Heart left ventricle (tissue), 16 donors: Measurements from ENCODE around the gene WDR89. TPM values are rescaled to one million over a fixed set of nuclear protein-coding genes. Genes with fewer than 3 reads are reported as not detected.

ENCODE experiments used
- ATAC-seq, 4 donors: fragments of 200-7000 bp; cut with Tn5 transposase; one replicate each; pipeline ENCODE4 v1.9.1; 2020 to 2022; ENCODE audit warnings: moderate library complexity in 4 of 4, mild to moderate bottlenecking in 3 of 4, moderate number of reproducible peaks in 1 of 4
- DNase-seq, 5 donors: peaks; one replicate each; pipeline ENCODE4 v3.0.0-alpha.2; 2020
- H3K27ac ChIP-seq, 12 donors: fragments of 200-600 bp; sonication (generic) in 4 of 12; one replicate each; pipeline versions ENCODE4 v1.5.0 to v1.8.0; 2016 to 2022; ENCODE audit warnings: mild to moderate bottlenecking in 2 of 12
- H3K27me3 ChIP-seq, 9 donors: fragments of 200-600 bp; sonication (generic) in 2 of 9; one replicate each; pipeline versions ENCODE4 v1.5.1 to v1.8.0; 2016 to 2022; ENCODE audit warnings: mild to moderate bottlenecking in 3 of 9
- H3K36me3 ChIP-seq, 9 donors: fragments of 200-600 bp; sonication (generic) in 2 of 9; one replicate each; pipeline versions ENCODE4 v1.5.0 to v1.8.0; 2018 to 2022; ENCODE audit warnings: mild to moderate bottlenecking in 2 of 9
- H3K4me1 ChIP-seq, 12 donors: fragments of 200-600 bp; sonication (generic) in 4 of 12; one replicate each; pipeline versions ENCODE4 v1.5.0 to v1.8.0; 2016 to 2022; ENCODE audit warnings: mild to moderate bottlenecking in 3 of 12
- H3K4me3 ChIP-seq, 12 donors: fragments of 200-600 bp; sonication (generic) in 4 of 12; one replicate each; pipeline versions ENCODE4 v1.5.0 to v1.8.0; 2017 to 2022; ENCODE audit warnings: mild to moderate bottlenecking in 9 of 12, moderate library complexity in 4 of 12
- H3K9me3 ChIP-seq, 12 donors: fragments of 200-600 bp; sonication (generic) in 4 of 12; one replicate each; pipeline versions ENCODE4 v1.5.0 to v1.8.0; 2016 to 2022; ENCODE audit warnings: mild to moderate bottlenecking in 1 of 12
- POLR2A ChIP-seq, 2 donors: fragments of 450-650 bp; IDR thresholded peaks; one replicate each; pipeline ENCODE4 v1.6.1; 2017; ENCODE audit warnings: antibody characterized with exemption in 2 of 2, mild to moderate bottlenecking in 2 of 2, moderate library complexity in 2 of 2
- WGBS, 4 donors: extraction: QIAGEN DNeasy Blood & Tissue Kit in 2 of 4; methylation state at CpG; one replicate each; pipeline versions ENCODE4 v1.1.5 to v1.1.7; 2013 to 2018; 5-methylcytosine and 5-hydroxymethylcytosine counted together
- intact Hi-C, 10 donors: fragments of 100-400 bp; cut with DNase I; formaldehyde crosslinking; loops; one replicate each; pipeline versions ENCODE4 v1.11.1 to v1.14.2; 2022
- polyA plus RNA-seq, 2 donors: library from polyadenylated mRNA; stranded (reverse); fragments of 200-250 nt; gene quantifications; one replicate each; pipeline ENCODE4 v1.2.3, GENCODE V29; 2013
- total RNA-seq, 9 donors: library from RNA; depleted of rRNA in 2 of 9; stranded (reverse); fragments of >200 nt in 2 of 9; fragmentation: NEBNext Ultra II Directional in 3 of 9; extraction: Animal tissue kit (Norgen Biotek cat#: 25700) in 3 of 9; gene quantifications; one replicate each; pipeline versions ENCODE4 v1.1.0 to v1.2.4, GENCODE V29; 2016 to 2023
- TF ChIP-seq, protein P1 (sequence below), 12 donors: fragments of 200-600 bp; sonication (generic) in 4 of 12; IDR thresholded peaks; one replicate each; pipeline versions ENCODE4 v1.5.0 to v1.8.0; 2018 to 2022; ENCODE audit warnings: antibody characterized with exemption in 12 of 12, mild to moderate bottlenecking in 5 of 12
- donor health status: ischemic (EF 13 %, LVEDD 7.1; RV severe dilation, severe dysfunction).
- donor health status: healthy with polysubstance abuse.
- donor health status: DM: no; HTN: yes; CAD: no.
- donor health status: DM: no; HTN: no; CAD: no.
- donor health status: ischemic (EF 25% LVEDD 6.9; RV normal size, moderate dysfunction).
- donor health status: ischemic (EF 25% LVEDD 5.7; RV mildly dilated, moderate dysfunction).
- donor health status: healthy.
- donor health status: DM: yes; HTN: yes; CAD: no.
- donor health status: ischemic (EF 35%, LVEDD 5.7; RV mildly dilated, moderate dysfunction).
- donor health status: nonischemic (EF 11% LVEDD 7.7; RV severe dilation, severe dysfunction).
- donor health status: DM: yes; HTN: yes; CAD: no.
- donor health status: PGD.
- donor health status: ischemic (EF 29% LVEDD 5.4; RV normal size, mild dysfunction).
- donor health status: nonischemic (EF 23%, LVEDD 6.1; RV moderate dilation, normal function).

WDR89 gene
- total and polyA plus RNA-seq, 11 donors: 3.1 to 7.6 (median 6.3) TPM

DNA sequence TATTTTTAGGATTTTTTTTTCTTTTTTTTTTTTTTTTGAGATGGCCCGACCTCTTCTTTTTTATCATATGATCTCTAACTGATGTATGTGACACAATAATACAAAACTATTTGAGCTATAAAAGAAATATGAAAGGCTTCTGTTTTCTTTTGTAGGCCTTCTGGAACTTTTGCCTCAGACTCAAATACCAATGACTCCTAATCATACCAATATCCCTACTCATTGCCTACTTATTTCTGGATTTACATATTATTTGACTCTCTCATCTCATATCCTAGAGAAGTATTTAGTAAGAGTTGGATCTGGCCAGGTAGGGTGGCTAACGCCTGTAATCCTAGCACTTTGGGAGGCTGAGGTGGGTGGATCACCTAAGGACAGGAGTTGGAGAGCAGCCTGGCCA is 12.7 kb upstream of the WDR89 start:
- H3K36me3 ChIP-seq: peaks cover 0 to 7% (median 0%) of the 10 kb centered on the region in 9 donors
- peaks cover 0 to 14% (median 0%) of the 10 kb centered on the region in 12 donors for H3K4me1 ChIP-seq
- WGBS, 4 donors: 90 to 100% (median 97%) methylated on average over 2 of the region's 2 CpGs
- no peak for DNase-seq
- H3K9me3 ChIP-seq: no peaks in the 10 kb centered on the region
- ATAC-seq: no peak
- no peak overlapping the region for H3K27ac ChIP-seq
- TF ChIP-seq, protein P1, sequence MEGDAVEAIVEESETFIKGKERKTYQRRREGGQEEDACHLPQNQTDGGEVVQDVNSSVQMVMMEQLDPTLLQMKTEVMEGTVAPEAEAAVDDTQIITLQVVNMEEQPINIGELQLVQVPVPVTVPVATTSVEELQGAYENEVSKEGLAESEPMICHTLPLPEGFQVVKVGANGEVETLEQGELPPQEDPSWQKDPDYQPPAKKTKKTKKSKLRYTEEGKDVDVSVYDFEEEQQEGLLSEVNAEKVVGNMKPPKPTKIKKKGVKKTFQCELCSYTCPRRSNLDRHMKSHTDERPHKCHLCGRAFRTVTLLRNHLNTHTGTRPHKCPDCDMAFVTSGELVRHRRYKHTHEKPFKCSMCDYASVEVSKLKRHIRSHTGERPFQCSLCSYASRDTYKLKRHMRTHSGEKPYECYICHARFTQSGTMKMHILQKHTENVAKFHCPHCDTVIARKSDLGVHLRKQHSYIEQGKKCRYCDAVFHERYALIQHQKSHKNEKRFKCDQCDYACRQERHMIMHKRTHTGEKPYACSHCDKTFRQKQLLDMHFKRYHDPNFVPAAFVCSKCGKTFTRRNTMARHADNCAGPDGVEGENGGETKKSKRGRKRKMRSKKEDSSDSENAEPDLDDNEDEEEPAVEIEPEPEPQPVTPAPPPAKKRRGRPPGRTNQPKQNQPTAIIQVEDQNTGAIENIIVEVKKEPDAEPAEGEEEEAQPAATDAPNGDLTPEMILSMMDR (IDR thresholded peaks at IDR 0.05): no peak
- TF ChIP-seq POLR2A (IDR thresholded peaks at IDR 0.05): no peak
- intact Hi-C loops: no loop called here
- no peaks in the 10 kb centered on the region for H3K27me3 ChIP-seq
- no peak overlapping the region for H3K4me3 ChIP-seq

DNA sequence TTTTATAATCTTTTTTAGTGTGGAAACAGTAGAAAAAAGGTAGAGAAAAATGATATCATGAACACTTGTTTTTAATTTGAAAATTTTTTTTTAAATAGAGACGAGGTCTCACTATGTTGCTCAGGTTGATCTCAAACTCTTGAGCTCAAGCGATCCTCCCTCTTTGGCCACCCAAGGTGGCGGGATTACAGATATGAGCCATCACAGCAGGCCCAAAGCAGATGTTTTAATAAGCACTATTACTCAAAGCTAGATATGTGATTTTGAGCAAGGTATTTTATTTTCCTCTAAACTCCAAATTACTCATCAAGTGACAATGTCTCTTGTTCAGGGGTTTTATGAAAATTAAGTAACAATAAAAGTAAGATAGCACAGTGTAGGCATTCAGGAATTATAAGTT is 10.7 kb upstream of the WDR89 start:
- no peaks in the 10 kb centered on the region for H3K9me3 ChIP-seq
- no peak overlapping the region for H3K4me3 ChIP-seq
- intact Hi-C loops: no loop called here
- H3K4me1 ChIP-seq: peaks cover 0 to 14% (median 0%) of the 10 kb centered on the region in 12 donors
- no peaks in the 10 kb centered on the region for H3K27me3 ChIP-seq
- no peak for TF ChIP-seq POLR2A (IDR thresholded peaks at IDR 0.05)
- TF ChIP-seq, protein P1 (IDR thresholded peaks at IDR 0.05): no peak
- DNase-seq (no peak), ATAC-seq (no peak)
- 94 to 98% (median 97%) methylated on average over 3 of the region's 3 CpGs for WGBS, 4 donors
- H3K36me3 ChIP-seq: peaks cover 0 to 3% (median 0%) of the 10 kb centered on the region in 9 donors
- H3K27ac ChIP-seq: no peak overlapping the region

DNA sequence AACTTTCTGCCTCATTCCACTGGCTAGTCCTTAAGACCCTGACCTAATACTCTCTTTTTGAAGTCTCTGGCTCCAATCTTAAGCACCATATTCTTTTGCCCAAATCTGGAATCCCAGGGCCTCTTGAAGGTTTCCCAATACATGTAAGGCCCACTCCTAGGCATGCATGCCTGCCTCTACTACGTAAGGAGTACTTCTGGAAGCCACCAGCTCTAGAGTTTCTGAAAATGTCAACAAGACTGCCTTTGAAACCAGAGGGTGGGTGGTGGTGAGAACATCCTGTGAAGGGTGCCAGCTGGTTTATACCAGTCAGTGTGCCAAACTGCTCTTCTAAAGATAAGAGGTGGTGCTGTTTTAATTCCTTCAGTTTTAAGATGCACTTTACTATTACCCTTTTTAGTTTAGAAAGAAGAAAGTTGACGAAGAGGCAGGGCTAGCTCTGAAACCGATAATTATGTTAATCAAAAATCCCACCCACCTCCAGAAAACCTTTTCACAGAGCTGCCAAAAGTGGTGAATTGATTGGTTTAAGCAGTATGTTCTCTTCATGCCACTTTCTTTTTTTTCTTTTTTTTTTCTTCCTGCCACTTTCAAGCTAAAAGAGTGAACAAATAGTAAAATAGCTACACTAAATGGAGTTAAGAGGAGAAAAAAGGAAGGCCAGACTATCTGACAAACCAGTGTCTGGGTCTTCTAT is 8.7 kb upstream of the WDR89 start:
- WGBS, 4 donors: 81 to 89% (median 87%) methylated on average over 3 of the region's 3 CpGs
- intact Hi-C loops: no loop called here
- peak overlapping the region in 1 of 12 donors; percentile 81 for H3K27ac ChIP-seq
- H3K4me3 ChIP-seq: no peak overlapping the region
- no peaks in the 10 kb centered on the region for H3K27me3 ChIP-seq
- peaks cover 0 to 3% (median 0%) of the 10 kb centered on the region in 9 donors for H3K36me3 ChIP-seq
- no peak for DNase-seq
- ATAC-seq: no peak
- no peaks in the 10 kb centered on the region for H3K9me3 ChIP-seq
- peaks cover 0 to 9% (median 0%) of the 10 kb centered on the region in 12 donors for H3K4me1 ChIP-seq
- TF ChIP-seq, protein P1 (IDR thresholded peaks at IDR 0.05): no peak
- no peak for TF ChIP-seq POLR2A (IDR thresholded peaks at IDR 0.05)

DNA sequence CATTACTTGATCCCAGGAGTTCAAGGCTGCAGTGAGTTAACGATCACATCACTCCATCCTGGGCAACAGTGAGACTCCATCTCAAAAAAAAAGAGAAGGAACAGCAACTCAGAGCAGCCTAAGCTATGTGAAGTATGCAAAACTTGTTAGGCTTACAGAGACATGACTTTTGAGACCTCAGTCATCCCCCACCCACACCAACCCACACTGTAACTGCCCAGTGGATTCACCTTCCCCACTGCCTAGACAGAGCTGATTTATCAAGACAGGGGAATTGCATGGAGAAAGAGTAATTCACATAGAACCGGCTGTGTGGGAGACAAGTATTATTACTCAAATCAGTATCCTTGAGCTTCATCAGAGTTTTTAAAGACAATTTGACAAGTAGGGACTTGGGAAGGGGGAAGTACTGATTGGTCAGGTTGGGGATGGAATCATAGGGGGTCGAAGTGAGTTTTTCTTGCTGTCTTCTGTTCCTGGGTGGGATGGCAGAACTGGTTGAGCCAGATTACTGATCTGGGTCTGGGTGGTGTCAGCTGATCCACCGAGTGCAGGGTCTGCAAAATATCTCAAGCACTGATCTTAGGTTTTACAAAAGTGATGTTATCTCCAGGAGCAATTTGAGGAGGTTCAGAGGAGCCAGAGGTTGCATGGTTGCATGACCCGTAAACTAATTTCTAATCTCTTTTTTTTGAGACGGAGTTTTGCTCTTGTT is 6.2 kb upstream of the WDR89 start:
- no peaks in the 10 kb centered on the region for H3K9me3 ChIP-seq
- no peaks in the 10 kb centered on the region for H3K27me3 ChIP-seq
- ATAC-seq (no peak), DNase-seq (no peak)
- intact Hi-C loops: loop anchor here in 5 of 10 donors (10.0 kb wide), 4 partner anchors 77 to 127 kb away; partner anchors contain the start of genes PPP2R5E (in 2 of the 5) and SGPP1 (in 2 of the 5)
- peaks cover 0 to 3% (median 0%) of the 10 kb centered on the region in 9 donors for H3K36me3 ChIP-seq
- no peak overlapping the region for H3K4me3 ChIP-seq
- 79 to 84% (median 83%) methylated on average over 6 of the region's 6 CpGs for WGBS, 4 donors
- TF ChIP-seq, protein P1 (IDR thresholded peaks at IDR 0.05): no peak
- no peak for TF ChIP-seq POLR2A (IDR thresholded peaks at IDR 0.05)
- no peak overlapping the region for H3K27ac ChIP-seq
- peaks cover 0 to 13% (median 2%) of the 10 kb centered on the region in 12 donors for H3K4me1 ChIP-seq
